ENCODE results near the gene DNAH17.
A peak's percentile ranks its signal among the peaks of the same experiment; 100 is the strongest.

Gene DNAH17

GRCh38 chr17:78428836-78429617, 148.2 kb downstream of the DNAH17 start:
- Histone ChIP-seq H3K4me1 (ENCODE audit: control insufficient read depth, insufficient read depth, low read length) (peaks cover 4% of the 10 kb centered on the region; the same call in 1 of the 2 replicates), H3K27ac (ENCODE audit: low read depth, low read length) (no peak overlapping the region), H3K4me3 (ENCODE audit: low read depth, low read length) (no peak overlapping the region), H3K9me3 (ENCODE audit: control insufficient read depth, insufficient read depth, low read length) (no peaks in the 10 kb centered on the region), H3K9ac (ENCODE audit: low read depth, low read length) (no peak overlapping the region), H3K36me3 (ENCODE audit: control insufficient read depth, insufficient read depth, low read length) (peaks cover 32% of the 10 kb centered on the region), H3K27me3 (ENCODE audit: control insufficient read depth, insufficient read depth, low read length) (no peaks in the 10 kb centered on the region)

- Histone ChIP-seq H3K9ac (ENCODE audit: low read depth, low read length) (no peak overlapping the region), H3K27ac (ENCODE audit: low read depth, low read length) (no peak overlapping the region), H3K9me3 (ENCODE audit: control insufficient read depth, insufficient read depth, low read length) (no peaks in the 10 kb centered on the region), H3K4me1 (ENCODE audit: control insufficient read depth, insufficient read depth, low read length) (peaks cover 4% of the 10 kb centered on the region; the same call in 1 of the 2 replicates), H3K27me3 (ENCODE audit: control insufficient read depth, insufficient read depth, low read length) (no peaks in the 10 kb centered on the region), H3K4me3 (ENCODE audit: low read depth, low read length) (no peak overlapping the region), H3K36me3 (ENCODE audit: control insufficient read depth, insufficient read depth, low read length) (peaks cover 41% of the 10 kb centered on the region)
Measured at GRCh38 chr17:78428025-78428575, 149.1 kb downstream of the DNAH17 start.

- no peaks in the 10 kb centered on the region for H3K27me3 ChIP-seq (ENCODE audit: control insufficient read depth, insufficient read depth, low read length)
- peaks cover 49% of the 10 kb centered on the region for H3K36me3 ChIP-seq (ENCODE audit: control insufficient read depth, insufficient read depth, low read length)
- H3K9ac ChIP-seq (ENCODE audit: low read depth, low read length) = no peak overlapping the region
- no peak overlapping the region for H3K27ac ChIP-seq (ENCODE audit: low read depth, low read length)
- no peak overlapping the region for H3K4me3 ChIP-seq (ENCODE audit: low read depth, low read length)
- H3K9me3 ChIP-seq (ENCODE audit: control insufficient read depth, insufficient read depth, low read length) = no peaks in the 10 kb centered on the region
- peaks cover 7% of the 10 kb centered on the region; the same call in 1 of the 2 replicates for H3K4me1 ChIP-seq (ENCODE audit: control insufficient read depth, insufficient read depth, low read length)
Measured at GRCh38 chr17:78427140-78427539, 150.1 kb downstream of the DNAH17 start.

DNA sequence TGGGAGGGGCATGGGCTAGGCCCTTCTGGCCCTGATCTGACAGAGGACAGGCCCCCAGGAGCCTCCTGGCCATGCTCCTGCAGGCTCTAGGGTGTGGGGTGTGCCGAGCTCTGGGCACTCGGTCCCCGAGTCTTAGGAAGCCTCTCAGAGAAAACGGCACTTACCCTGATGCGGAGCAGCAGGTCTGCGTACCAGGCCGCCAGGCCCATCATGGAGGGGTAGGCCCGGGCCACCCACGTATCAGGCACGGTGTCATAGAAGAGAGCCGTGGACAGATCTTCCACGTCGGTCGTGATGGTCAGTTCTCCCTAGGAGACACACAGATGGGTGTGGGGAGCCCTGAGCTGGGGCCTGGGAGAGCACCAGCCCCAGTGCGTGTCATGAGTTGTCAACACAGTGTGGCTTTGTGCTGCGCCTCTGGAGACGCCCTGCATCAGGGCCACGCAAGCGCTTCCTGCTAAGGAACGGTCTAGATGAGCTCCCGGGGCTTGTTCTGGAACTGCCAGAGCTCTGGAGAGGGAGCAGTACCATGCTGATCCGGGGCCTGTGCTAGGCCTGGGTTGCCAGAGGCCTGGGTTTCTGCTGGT, 150.8 kb downstream of the DNAH17 start:
- Histone ChIP-seq H3K36me3 (ENCODE audit: control insufficient read depth, insufficient read depth, low read length) (peaks cover 50% of the 10 kb centered on the region), H3K27me3 (ENCODE audit: control insufficient read depth, insufficient read depth, low read length) (no peaks in the 10 kb centered on the region), H3K9me3 (ENCODE audit: control insufficient read depth, insufficient read depth, low read length) (no peaks in the 10 kb centered on the region), H3K4me3 (ENCODE audit: low read depth, low read length) (no peak overlapping the region), H3K4me1 (ENCODE audit: control insufficient read depth, insufficient read depth, low read length) (peaks cover 4% of the 10 kb centered on the region; the same call in 1 of the 2 replicates), H3K27ac (ENCODE audit: low read depth, low read length) (no peak overlapping the region), H3K9ac (ENCODE audit: low read depth, low read length) (no peak overlapping the region)

- Histone ChIP-seq H3K9ac (ENCODE audit: low read depth, low read length) (no peak overlapping the region), H3K27me3 (ENCODE audit: control insufficient read depth, insufficient read depth, low read length) (no peaks in the 10 kb centered on the region), H3K9me3 (ENCODE audit: control insufficient read depth, insufficient read depth, low read length) (no peaks in the 10 kb centered on the region), H3K4me1 (ENCODE audit: control insufficient read depth, insufficient read depth, low read length) (peaks cover 4% of the 10 kb centered on the region; the same call in 1 of the 2 replicates), H3K27ac (ENCODE audit: low read depth, low read length) (no peak overlapping the region), H3K4me3 (ENCODE audit: low read depth, low read length) (no peak overlapping the region), H3K36me3 (ENCODE audit: control insufficient read depth, insufficient read depth, low read length) (peaks cover 59% of the 10 kb centered on the region)
Measured at GRCh38 chr17:78425429-78425828, 151.8 kb downstream of the DNAH17 start.

- Histone ChIP-seq H3K36me3 (ENCODE audit: control insufficient read depth, insufficient read depth, low read length) (peaks cover 72% of the 10 kb centered on the region), H3K9me3 (ENCODE audit: control insufficient read depth, insufficient read depth, low read length) (no peaks in the 10 kb centered on the region), H3K27ac (ENCODE audit: low read depth, low read length) (no peak overlapping the region), H3K9ac (ENCODE audit: low read depth, low read length) (no peak overlapping the region), H3K4me1 (ENCODE audit: control insufficient read depth, insufficient read depth, low read length) (peaks cover 4% of the 10 kb centered on the region; the same call in 1 of the 2 replicates), H3K27me3 (ENCODE audit: control insufficient read depth, insufficient read depth, low read length) (no peaks in the 10 kb centered on the region), H3K4me3 (ENCODE audit: low read depth, low read length) (no peak overlapping the region)
Measured at GRCh38 chr17:78423961-78424675, 153.1 kb downstream of the DNAH17 start.

DNA sequence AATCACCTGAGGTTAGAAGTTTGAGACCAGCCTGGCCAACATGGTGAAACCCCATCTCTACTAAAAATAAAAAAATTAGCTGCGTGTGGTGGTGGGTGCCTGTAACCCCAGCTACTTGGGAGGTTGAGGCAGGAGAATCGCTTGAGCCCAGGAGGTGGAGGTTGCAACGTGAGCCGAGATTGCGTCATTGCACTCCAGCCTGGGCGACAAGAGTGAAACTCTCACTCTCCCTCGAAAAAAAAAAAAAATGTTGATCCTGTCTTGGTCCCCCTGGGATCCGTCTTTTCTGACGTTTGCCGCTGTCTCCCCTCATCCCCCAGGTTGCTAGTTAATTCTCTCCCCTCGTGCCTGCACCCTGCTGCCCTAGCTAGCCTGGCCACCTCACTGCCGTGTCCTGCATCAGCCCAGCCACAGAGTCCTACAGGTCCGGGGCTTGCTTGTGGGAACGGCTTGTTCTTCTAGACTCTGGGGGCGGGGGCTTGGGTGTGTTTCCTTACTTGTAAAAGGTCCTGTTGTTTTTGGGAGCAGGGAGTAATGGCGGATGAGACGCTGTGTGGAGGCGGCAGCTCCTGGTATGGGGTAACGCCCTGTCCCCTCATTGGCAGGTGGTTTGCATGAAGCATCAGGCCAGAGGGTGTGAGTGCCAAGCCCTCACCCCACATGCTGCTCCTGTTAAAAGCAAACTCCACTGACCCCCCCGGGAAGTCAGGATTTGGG, 154.2 kb downstream of the DNAH17 start:
- Histone ChIP-seq H3K4me3 (ENCODE audit: low read depth, low read length) (no peak overlapping the region), H3K9ac (ENCODE audit: low read depth, low read length) (no peak overlapping the region), H3K27ac (ENCODE audit: low read depth, low read length) (no peak overlapping the region), H3K4me1 (ENCODE audit: control insufficient read depth, insufficient read depth, low read length) (peaks cover 4% of the 10 kb centered on the region; the same call in 1 of the 2 replicates), H3K27me3 (ENCODE audit: control insufficient read depth, insufficient read depth, low read length) (no peaks in the 10 kb centered on the region), H3K9me3 (ENCODE audit: control insufficient read depth, insufficient read depth, low read length) (no peaks in the 10 kb centered on the region), H3K36me3 (ENCODE audit: control insufficient read depth, insufficient read depth, low read length) (peaks cover 74% of the 10 kb centered on the region)

DNA sequence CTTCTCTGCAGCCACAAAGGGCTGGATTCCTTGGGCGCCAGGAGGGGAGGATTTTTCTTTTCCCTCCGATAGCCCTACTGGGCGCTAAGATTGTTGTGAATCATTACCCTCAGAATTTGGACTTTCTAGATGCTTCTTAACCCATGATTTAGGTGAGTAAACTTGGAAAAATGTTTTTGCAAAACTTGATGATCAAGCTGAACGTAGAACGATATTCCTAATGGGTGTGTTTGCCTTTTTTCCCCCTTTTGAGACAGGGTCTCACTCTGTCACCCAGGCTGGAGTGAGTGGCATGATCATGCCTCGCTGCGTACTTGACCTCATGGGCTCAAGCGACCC, 155.0 kb downstream of the DNAH17 start:
- Histone ChIP-seq H3K9ac (ENCODE audit: low read depth, low read length) (no peak overlapping the region), H3K4me3 (ENCODE audit: low read depth, low read length) (no peak overlapping the region), H3K27me3 (ENCODE audit: control insufficient read depth, insufficient read depth, low read length) (no peaks in the 10 kb centered on the region), H3K4me1 (ENCODE audit: control insufficient read depth, insufficient read depth, low read length) (peaks cover 4% of the 10 kb centered on the region; the same call in 1 of the 2 replicates), H3K27ac (ENCODE audit: low read depth, low read length) (no peak overlapping the region), H3K36me3 (ENCODE audit: control insufficient read depth, insufficient read depth, low read length) (peaks cover 75% of the 10 kb centered on the region), H3K9me3 (ENCODE audit: control insufficient read depth, insufficient read depth, low read length) (no peaks in the 10 kb centered on the region)

- H3K9me3 ChIP-seq (ENCODE audit: control insufficient read depth, insufficient read depth, low read length) = no peaks in the 10 kb centered on the region
- no peak overlapping the region for H3K4me3 ChIP-seq (ENCODE audit: low read depth, low read length)
- peak overlapping the region; percentile 80 for H3K27ac ChIP-seq (ENCODE audit: low read depth, low read length)
- no peak overlapping the region for H3K9ac ChIP-seq (ENCODE audit: low read depth, low read length)
- peaks cover 4% of the 10 kb centered on the region; the same call in 1 of the 2 replicates for H3K4me1 ChIP-seq (ENCODE audit: control insufficient read depth, insufficient read depth, low read length)
- H3K36me3 ChIP-seq (ENCODE audit: control insufficient read depth, insufficient read depth, low read length) = peaks cover 75% of the 10 kb centered on the region
- no peaks in the 10 kb centered on the region for H3K27me3 ChIP-seq (ENCODE audit: control insufficient read depth, insufficient read depth, low read length)
Measured at GRCh38 chr17:78421534-78422266, 155.5 kb downstream of the DNAH17 start.

DNA sequence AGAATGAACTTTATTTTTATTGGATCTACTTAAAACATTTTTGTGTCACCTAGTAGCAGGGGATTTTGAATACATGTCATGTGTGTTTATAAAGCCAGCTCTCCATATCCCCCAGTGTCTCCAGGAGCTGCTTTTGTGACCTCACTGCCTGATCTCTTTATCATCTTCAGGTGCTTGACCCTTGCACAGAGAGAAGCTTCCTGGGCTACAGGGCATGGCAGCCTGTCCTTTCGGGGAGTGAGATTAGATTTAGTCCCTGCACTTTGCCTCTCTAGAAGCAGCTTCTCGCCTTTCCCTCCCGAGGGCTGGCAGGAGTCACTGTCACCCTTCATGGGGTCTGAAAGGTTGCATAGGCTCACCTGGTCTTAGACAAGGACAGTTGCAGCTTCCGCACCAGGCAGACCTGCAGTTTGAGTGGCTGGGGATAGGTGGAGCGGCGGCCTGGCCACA, 156.1 kb downstream of the DNAH17 start:
- Histone ChIP-seq H3K36me3 (ENCODE audit: control insufficient read depth, insufficient read depth, low read length) (peaks cover 75% of the 10 kb centered on the region), H3K4me1 (ENCODE audit: control insufficient read depth, insufficient read depth, low read length) (peaks cover 4% of the 10 kb centered on the region; the same call in 1 of the 2 replicates), H3K4me3 (ENCODE audit: low read depth, low read length) (no peak overlapping the region), H3K9me3 (ENCODE audit: control insufficient read depth, insufficient read depth, low read length) (no peaks in the 10 kb centered on the region), H3K27ac (ENCODE audit: low read depth, low read length) (peak overlapping the region; percentile 80), H3K9ac (ENCODE audit: low read depth, low read length) (no peak overlapping the region), H3K27me3 (ENCODE audit: control insufficient read depth, insufficient read depth, low read length) (no peaks in the 10 kb centered on the region)
